HG03571 (cell line): ENCODE results near the gene SYNPO2.
"Not testable (repeated sequence)": the region's sequence is repeated elsewhere in the genome, so short reads cannot be mapped to it uniquely, and the experiment has no call there.

Source experiments
- ATAC-seq: cut with Tn5 transposase; IDR thresholded peaks from one replicate; pipeline ENCODE4 v1.9.1; 2021; ENCODE audit not compliant: unreplicated experiment

The SYNPO2 gene

GRCh38 chr4:118877797-118878196 lies 10.9 kb upstream of the SYNPO2 start:
- no peak for ATAC-seq

GRCh38 chr4:118878507-118878906 lies 10.1 kb upstream of the SYNPO2 start:
- not testable (repeated sequence) for ATAC-seq

GRCh38 chr4:118879409-118879808 lies 9.2 kb upstream of the SYNPO2 start:
- no peak for ATAC-seq

- no peak for ATAC-seq
Observed at GRCh38 chr4:118881512-118882146, 7.0 kb upstream of the SYNPO2 start.

- no peak for ATAC-seq
Observed at GRCh38 chr4:118883861-118884260, 4.8 kb upstream of the SYNPO2 start.

GRCh38 chr4:118884716-118885115 lies 3.9 kb upstream of the SYNPO2 start:
- ATAC-seq = no peak

- no peak for ATAC-seq
Observed at GRCh38 chr4:118889312-118889691, 648 bp downstream of the SYNPO2 start.

GRCh38 chr4:118894034-118894433 lies 5.4 kb downstream of the SYNPO2 start:
- ATAC-seq = no peak

- no peak for ATAC-seq
Observed at GRCh38 chr4:118898221-118898620, 9.6 kb downstream of the SYNPO2 start.

GRCh38 chr4:118898684-118899138 lies 10.1 kb downstream of the SYNPO2 start:
- ATAC-seq = no peak

- ATAC-seq = no peak
Observed at GRCh38 chr4:118904418-118904817, 15.8 kb downstream of the SYNPO2 start.

- no peak for ATAC-seq
Observed at GRCh38 chr4:118904935-118905334, 16.3 kb downstream of the SYNPO2 start.

- ATAC-seq = no peak
Observed at GRCh38 chr4:118905566-118905965, 16.9 kb downstream of the SYNPO2 start.

- no peak for ATAC-seq
Observed at GRCh38 chr4:118909173-118909956, 20.7 kb downstream of the SYNPO2 start.

GRCh38 chr4:118910221-118910620 lies 21.6 kb downstream of the SYNPO2 start:
- ATAC-seq = no peak

GRCh38 chr4:118911238-118911703 lies 22.6 kb downstream of the SYNPO2 start:
- no peak for ATAC-seq

GRCh38 chr4:118915468-118915867 lies 26.8 kb downstream of the SYNPO2 start:
- no peak for ATAC-seq

GRCh38 chr4:118916691-118917289 lies 28.1 kb downstream of the SYNPO2 start:
- ATAC-seq = no peak

GRCh38 chr4:118917582-118917981 lies 28.9 kb downstream of the SYNPO2 start:
- no peak for ATAC-seq

GRCh38 chr4:118918388-118918787 lies 29.7 kb downstream of the SYNPO2 start:
- no peak for ATAC-seq

GRCh38 chr4:118920247-118920646 lies 31.6 kb downstream of the SYNPO2 start:
- no peak for ATAC-seq

GRCh38 chr4:118921786-118922185 lies 33.1 kb downstream of the SYNPO2 start:
- no peak for ATAC-seq
